ENCODE measurements around the gene TNFRSF4.

The TNFRSF4 gene

DNA sequence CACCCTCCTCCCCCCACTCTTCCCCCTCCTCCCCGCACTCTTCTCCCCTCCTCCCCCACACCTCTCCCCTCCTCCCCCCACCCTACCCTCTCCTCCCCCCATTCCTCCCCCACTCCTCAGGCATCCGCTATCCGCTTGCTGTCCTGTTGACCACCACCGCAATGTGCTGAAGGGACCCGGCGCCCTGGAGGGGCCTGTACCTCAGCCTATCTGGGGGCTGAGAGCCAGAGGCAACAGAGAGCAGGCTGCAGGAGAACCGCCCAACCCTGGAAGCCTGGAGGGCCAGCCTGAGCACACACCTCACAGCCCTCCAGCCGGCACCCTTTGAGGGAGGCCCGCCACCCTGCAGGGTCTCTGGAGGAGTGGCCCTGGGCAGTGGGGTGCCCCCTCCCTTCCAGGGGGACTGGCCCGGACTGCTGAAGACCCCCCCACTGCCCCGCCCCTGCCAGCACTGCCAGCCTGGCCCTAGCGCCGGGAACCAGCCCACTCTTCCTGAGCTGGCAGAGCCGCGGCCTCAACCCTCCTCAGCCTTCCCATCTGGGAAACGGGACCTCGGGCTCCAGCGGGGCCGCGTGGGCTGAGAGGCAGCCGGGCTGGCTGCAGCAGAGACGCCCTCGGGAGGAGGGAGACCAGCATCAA lies 31.3 kb upstream of the TNFRSF4 start:
- no peak for DNase-seq (ENCODE audit: low read depth in 2 of 2)

DNA sequence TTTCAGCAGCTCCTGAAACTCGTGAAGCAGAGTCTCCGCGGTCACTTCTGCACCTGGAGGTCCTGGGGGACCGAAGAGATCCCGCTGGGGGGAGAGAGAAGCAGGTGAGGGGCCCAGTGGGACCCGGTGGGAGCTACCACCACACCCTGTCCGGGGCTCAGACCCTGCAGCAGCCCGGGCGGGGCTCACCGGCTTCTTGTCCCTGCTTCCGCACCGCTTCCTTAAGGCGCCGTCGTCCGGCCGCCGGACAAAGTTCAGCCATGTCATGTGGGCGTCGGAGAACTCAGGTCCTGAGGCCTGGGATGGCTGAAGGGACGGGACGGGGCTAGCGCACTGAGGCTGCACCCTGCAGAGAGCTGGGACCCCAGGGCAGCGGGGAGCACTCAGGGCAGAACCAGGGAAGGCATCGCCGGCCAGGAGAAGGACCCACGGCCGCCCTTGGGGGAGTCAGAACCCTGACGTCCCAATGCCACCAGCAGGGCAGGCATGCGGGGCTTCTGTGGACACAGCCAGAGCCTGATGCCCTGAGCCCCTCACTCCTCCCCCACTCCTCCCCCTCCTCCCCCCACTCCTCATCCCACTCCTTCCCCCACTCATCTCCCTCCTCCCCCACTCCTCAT lies 30.3 kb upstream of the TNFRSF4 start:
- no peak for DNase-seq (ENCODE audit: low read depth in 2 of 2)

DNA sequence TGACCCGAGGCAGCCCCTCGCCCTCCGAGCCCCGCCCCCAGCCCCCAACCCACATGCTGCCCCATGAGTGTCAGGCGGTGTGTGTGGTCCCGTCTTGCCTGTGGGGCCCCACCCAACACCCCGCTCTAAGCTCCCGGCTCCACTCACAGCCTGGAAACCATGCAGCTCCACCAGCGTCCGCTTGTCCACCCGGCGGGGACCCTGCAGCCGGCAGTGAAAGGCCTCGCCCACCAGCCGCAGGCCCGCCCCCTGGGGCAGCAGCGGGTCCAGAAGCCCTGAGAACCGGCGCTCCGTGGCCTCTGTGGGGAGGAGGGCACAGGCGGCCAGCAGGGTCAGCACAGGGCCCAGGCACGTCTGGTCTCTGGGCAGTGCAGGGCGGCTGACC lies 29.8 kb upstream of the TNFRSF4 start:
- no peak for DNase-seq (ENCODE audit: low read depth in 2 of 2)

DNA sequence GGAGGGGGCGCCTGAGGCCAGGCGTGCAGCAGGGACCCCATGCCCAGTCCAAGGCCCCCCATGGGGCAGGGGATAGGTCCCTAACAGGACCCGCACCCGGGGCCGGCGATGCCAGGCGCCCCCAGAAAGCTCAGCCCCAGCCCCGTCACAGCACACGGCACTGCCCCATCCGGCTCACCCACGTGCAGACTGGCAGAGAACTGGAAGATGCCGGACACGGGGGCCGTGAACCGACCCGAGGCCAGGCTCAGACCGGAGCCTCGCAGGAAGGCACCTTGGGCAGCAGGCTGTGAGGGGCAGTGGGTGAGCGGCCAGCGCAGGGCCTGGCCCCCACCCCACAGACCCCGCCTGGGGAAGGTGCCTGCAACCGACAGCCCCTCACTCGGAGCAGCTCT lies 29.3 kb upstream of the TNFRSF4 start:
- no peak for DNase-seq (ENCODE audit: low read depth in 2 of 2)

DNA sequence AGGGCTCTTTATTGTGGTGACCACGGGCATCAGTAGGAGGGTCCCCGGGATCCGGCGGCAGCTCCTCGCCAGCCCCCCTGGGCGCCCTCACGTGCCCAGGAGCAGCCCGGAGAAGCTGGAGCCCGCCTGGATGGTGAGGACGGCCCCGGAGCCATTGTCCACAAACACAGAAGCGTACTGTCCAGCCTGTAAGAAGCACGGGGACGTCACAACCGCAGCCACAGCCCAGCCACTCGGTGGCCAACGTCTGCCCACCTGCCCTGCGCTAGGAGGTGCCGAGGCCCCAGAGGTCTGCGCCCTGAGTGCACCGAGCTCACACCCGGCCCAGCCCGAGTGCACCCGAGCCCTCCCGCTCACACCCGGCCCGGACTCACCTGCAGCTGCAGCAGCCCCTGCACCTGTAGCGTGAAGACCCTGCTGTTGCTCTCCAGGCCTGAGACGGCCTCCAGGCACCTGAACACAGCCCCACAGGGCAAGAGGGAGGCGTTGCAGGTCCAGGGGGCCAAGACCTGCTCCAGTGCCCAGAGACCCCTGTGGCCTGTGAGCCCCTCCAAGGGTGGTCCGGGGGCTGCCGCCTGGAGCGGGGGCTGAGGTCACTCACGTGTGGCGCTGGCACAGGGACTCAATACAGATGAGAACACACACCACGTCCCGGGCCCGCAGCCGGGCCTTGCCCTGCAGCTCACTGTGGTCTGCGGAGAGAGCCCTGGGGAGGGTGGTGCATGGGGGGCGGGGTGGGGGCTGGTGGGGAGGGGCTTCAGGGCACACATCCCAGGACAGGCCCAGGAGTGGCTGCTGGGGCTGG lies 28.7 kb upstream of the TNFRSF4 start:
- DNase-seq (ENCODE audit: low read depth in 2 of 2) = no peak

DNA sequence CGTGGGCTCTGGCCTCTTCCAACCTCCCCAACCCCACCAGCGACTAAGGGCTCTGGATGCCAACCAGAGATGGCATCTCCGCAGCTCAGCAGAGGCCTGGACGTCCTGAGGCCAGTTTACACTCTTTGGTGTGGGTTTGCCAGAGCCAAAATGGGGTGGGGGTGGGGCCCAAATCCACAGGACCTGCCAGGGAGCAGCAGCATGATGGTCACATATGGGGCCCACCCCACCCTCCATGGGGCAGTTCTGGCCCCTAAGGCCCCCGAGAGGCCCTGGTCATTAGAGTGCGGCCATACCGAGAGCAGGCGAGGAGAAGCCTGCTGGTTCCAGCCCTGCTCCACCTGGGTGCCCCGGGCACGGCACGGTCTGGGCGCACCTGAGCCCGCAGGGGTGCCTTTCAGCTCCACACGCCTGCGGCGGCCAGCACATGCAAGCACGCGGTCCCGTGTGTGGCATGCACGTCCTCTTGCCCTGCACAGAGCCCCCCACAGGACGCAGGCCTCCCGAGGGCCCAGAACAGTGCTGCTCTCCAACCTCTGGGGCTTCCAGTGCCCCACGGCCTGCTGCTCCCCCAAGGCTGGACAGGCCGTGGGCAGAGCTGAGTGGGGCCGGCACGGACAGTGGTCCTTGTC lies 27.8 kb upstream of the TNFRSF4 start:
- DNase-seq (ENCODE audit: low read depth in 2 of 2) = no peak

DNA sequence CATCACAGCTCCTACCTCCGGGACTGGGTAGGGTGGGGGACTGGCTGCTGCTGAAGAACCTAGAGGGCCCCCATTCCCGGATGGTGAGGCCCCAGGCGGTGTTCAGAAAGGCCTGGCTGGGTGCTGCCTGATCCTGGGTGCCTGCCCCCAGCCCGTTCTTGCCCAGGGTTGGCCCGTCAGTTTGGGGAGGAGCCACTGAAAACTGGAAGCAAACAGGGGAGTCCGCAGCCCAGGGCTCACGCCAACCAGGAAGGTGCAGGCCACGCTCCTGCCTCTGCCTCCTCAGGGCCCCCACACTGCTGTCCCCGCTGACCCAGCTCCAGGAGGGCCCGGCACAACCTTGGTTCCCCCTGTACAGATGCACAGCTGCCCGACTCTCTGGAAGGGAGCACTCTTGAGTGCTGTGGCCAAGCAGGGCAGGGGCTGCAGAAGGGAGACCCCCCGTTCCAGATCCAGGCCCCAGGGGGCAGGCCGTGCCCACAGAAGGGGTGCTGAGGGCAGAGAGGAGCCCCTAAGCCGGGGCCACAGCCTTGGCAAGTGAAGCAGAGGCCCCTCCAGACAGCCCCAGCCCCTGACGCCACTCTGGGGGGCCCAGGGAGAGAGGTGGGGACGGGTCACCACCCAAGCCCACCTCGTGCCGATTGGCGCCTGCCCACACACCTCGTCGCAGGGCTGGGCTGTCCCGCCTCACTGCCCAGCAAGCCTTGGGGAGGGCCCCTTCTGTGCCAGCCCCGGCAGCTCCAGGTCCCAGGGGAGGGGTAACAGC lies 27.1 kb upstream of the TNFRSF4 start:
- DNase-seq (ENCODE audit: low read depth in 2 of 2) = no peak

DNA sequence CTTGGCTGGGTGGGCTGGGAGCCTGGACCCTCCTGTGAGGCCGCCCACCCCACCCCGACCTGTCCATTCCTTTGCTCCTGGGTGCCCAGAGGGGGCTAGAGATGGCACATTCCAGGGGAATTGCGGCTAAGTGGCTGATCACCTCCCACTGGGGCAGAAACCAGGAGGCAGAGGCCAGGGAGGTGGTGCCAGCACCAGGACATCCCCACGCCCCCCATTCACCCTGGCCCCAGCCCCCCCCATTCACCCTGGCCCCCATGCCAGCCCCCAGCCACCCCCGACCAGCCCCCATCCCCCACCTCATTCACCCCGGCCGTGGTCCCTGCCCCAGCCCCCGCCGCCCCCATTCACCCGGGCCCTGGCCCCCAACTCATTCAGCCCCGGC lies 26.4 kb upstream of the TNFRSF4 start:
- DNase-seq (ENCODE audit: low read depth in 2 of 2) = no peak

DNA sequence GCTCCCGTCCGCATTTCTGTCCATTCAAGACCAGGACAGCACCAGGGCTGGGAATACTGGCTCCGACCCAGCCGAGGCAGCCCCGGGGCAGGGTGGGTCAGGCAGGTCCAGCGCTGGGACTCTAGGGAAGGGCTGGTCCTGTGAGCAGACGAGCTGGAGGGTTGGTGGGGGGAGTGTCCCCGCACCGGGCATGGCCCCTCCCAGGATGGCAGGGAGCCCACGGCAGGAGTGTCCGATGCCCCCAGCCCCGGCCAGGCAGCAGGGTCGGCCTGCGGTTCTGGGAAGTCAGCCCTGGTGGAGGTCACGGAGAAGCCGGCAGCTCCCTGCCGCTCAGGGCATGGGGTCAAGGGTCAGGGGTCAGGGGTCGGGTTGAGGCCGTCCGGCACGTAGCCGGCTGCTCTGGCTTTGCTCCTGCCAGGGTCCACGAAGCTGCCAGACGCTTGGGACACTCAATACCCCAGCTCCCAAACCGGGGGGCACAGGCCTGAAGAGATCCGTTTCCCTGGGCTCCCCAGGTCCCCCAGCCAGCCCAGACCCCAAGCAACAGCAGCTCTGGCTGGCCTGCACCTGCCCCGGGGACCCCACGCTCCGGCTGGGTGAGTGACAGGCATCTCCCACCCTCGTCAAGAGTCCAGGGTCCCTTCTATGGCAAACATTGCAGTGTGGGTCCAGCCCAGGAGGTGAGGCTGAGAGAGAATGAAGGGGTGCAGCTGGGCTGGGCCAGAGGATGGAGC lies 25.8 kb upstream of the TNFRSF4 start:
- no peak for DNase-seq (ENCODE audit: low read depth in 2 of 2)

DNA sequence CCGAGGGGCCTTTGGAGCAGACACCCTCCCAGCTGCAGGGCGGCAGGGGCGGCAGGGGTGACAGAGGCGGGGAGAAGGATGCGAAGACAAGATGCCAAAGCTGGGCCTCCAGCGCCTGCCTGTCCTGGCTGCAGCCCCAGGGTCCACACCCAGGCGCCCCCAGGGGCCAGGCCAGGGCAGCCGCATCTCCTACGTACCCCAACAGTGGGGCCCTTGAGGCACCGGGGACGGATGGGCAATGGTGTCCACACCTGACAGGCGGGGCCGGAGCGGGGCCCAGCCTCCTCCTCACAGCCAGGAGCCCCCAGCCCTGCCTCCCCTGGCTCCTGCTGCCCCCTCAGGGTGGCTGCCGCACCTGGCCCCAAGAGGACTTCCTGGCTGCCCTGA lies 25.3 kb upstream of the TNFRSF4 start:
- DNase-seq (ENCODE audit: low read depth in 2 of 2) = no peak

DNA sequence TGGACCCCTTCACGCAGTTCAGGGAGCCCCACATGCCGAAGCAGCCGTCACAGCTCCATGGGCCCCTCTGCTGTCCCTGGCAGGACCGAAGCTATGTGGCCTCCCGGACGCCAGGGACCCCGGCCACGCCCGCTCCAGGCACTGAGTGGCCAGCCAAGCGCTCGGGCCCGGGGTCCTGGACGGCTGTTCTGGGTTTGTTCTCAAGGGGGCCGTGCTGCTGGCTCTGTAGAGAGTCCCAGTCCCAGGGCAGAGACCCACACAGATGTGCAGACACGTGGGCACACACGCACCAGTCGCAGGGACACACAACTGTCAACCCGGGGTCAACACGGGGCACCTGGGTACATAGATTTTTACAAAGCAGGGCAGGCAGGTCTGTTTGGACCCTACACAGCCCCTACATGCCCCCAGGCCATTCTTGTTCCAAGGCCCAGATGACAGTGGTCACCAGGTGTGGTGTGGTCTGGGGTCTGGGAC lies 24.8 kb upstream of the TNFRSF4 start:
- DNase-seq (ENCODE audit: low read depth in 2 of 2) = no peak

DNA sequence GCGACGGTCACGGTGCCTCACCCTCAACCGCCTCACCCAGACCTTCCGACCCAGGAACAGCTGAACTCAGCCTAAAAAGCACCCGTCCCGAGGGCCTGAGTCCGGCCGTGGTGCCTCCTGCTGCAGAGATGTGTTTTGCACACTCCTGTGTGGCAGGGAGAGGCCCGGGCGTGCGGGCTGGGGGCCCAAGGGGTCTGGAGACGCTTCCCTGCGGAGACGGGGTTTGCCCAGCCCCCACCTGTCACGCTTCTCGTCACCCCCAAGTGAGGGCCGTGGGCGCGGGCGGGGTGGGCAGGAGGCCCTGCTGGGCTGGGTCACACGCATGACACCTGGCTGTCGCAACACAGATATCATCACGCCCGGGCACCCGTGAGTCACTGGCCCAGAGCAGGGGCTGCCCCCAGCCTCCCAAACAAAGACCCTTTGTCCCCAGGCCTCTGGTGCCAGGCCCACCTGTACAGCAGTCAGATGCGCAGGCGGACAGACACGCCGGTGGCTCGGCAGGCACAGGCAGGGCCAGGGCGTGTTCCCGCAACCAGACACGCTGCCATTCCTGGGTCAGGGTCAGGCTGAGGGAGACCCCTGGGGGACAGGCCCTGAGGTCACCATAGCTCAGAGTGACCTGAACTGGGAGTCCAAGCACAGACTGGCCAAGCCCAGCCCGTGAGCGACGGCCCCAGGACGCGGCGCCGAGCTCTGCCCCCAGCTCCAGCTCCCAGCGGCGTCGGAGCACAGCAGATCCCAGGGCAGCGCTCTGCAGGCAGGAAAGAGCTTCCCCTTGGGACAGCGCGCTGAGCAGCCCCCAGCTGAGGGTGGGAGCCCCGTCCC lies 24.1 kb upstream of the TNFRSF4 start:
- DNase-seq (ENCODE audit: low read depth in 2 of 2) = no peak

DNA sequence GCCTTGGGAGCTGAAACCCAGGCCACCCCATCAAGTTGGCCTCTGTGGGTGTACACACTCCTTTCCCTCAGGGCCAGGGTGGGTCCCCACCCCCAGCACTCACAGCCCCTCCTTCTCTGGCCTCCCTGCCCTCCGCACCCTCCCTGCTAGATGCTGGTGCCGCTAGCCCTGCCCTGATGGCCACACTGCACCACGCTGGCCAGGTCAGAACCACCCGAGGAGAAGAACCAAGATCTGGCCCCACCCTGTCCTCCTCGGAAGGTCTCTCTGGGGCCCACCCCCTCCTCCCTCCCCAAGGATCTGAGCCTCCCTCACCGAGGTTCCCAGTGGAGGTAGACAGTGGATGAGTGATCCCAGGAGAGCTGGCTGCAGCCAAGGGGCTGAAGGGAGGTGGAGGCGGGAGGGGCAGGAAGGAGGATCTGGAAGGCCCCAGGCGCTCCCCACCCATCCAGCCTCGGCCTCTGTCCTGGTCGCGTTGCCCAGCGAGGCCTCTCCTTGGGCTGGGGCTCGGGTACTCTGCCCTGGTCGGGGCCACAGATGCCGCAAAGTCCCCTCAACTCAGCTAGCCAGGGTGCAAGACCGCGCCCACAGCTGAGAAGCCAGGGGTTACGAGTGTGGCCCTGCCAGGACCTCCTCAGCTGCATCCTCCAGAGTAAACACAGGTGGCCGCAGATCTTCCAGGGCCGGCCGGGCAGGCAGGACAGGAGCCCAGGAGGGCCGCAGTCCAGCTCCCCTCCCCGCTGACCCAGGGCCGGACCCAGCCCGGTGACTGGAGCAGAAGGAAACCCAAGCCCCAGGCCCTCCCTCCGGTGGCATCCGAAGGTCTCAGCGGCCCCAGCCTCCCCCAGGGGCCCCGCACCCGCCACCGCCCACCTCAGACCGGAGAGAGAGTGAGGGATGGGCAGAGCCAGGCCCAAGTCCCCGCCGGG lies 23.3 kb upstream of the TNFRSF4 start:
- DNase-seq (ENCODE audit: low read depth in 2 of 2) = no peak

DNA sequence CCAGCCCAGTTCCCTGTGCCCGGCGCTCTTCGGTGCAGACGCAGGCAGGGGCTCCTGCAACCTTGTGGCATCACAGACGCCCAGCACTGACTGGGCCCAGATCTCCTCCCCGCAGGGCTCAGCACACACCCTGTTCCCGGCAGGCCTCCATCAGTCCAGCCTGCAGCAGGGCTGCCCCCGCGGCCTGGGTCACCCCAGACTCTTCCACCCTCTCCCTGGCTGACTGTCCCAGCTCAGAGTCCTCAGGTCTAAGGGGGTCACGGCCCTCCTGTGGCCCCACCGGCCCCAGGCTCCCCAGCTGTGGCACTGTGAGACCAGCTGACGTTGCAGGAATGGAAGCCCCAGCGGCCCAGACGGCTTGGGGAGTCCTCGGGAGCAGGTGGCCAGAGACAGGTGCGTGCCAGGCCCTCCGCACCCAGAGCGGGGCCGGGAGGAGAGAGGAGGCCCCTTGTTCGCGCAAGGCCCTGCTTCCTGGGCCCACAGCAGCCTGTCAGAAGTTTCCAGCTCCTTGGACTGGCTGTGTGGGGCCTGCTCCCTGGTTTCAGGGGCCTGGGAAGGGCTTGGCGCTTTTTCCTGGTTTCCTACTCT lies 22.3 kb upstream of the TNFRSF4 start:
- no peak for DNase-seq (ENCODE audit: low read depth in 2 of 2)

DNA sequence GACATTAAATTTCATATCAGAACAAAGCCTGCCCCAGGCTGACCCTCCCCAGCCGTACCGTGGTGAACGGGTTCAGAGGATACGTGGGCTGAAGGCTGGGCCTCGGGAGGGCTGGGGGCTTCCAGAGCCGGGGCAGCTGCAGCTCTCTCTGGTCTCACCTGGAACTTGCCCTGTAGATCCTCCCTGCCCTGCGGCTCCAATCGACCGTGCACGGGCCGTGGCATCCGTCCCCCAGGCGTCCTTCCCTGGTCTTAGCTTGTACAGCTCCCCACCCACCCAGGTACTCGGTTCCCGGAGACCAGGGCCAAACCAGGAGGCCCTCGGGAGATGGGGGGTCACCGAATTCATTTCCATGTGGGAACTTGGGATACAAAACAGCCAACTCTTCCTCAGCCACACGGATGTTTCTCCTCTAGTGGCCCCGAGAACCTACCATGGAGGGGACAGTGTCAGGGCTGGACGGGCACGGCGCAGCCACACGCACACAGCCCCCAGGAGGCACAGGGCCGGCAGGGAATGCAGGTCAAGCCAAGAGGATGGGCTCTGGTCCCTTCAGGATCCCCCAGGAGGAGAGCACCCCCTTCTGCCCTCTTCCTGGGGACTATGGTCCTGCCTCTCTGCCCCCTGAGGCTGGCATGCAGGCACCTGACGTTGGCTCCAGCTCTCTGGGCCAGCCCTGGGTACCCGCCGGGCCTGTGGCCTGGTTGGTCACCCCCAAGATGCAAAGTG lies 21.2 kb upstream of the TNFRSF4 start:
- no peak for DNase-seq (ENCODE audit: low read depth in 2 of 2)

DNA sequence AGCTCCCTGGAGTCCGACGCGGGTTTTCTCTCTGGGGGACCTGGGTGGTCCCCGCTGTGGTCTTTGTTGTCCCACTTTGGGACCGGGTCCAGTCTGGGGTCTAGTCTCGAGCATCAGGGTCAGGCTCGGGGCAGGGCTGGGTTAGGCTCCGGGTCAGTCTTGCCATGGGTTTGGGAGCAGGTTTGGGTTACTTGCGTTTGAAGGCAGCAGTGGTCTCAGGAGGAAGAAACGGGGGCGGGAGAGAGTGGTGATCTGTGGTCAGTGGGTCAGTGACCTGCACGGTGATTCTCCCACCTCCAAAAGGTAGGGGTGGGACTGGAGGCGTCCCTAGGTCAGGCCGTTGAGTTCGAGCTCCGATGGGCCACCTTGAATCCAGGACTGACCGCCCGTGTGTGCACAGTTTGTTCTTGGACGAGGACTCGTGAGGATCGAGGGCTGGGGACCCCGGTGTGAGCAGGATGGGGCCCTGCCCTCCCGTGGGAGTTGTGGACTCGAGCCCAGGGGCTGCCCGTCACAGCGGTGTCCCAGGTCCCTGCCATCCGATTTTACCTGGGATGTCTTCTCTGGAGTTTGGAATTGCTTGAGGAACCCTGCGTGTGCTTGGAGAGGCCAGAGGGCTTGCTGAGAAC lies 20.3 kb upstream of the TNFRSF4 start:
- no peak for DNase-seq (ENCODE audit: low read depth in 2 of 2)

DNA sequence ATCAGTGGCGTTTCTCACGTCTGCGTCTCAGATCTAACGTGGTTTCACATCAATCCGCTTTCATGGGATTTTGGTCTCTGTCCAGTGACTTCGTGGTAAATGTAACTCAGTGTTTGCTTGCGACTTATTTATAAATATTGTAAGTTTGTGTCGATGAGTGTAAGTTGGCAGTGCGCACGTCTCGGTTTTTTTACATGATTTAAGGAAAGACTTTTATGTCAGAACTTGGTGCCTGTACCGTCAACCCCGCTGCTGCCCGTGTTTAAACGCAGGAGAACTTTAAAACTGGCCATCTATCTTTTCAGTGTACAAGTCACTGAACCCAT lies 19.6 kb upstream of the TNFRSF4 start:
- no peak for DNase-seq (ENCODE audit: low read depth in 2 of 2)
